Caco-2 (cell line): ENCODE measurements around the gene COX20. TPM values are rescaled to one million over a fixed set of nuclear protein-coding genes. Genes with fewer than 3 reads are reported as not detected.
A peak's percentile ranks its signal among the peaks of the same experiment; 100 is the strongest.

Experiments used
- BruUV-seq: library from RNA; stranded (reverse); fragments of 400-500 nt; replicated peaks from 2 replicates; lab custom pipeline; 2021; lab: Mats Ljungman, UMichigan
- CTCF ChIA-PET: fragments of 300-600 bp; sonication (Branson Sonifier 250); formaldehyde crosslinking; loops from one replicate; lab custom pipeline; 2022; ENCODE audit warnings: antibody characterized with exemption; lab: Charles Lee
- POLR2A ChIA-PET: fragments of 300-600 bp; sonication (Branson Sonifier 250); formaldehyde crosslinking; loops from one replicate; lab custom pipeline; 2022; ENCODE audit warnings: antibody characterized with exemption; lab: Charles Lee
- DNase-seq, 2 experiments: peaks; one replicate each; pipeline versions ENCODE4 v3.0.0 to v3.0.0-alpha.2; 2020 to 2022
- H3K27me3 ChIP-seq: replicated peaks from 2 replicates; pipeline ENCODE4 v1.6.0; 2011; ENCODE audit warnings: low read length; ENCODE audit not compliant: control insufficient read depth, insufficient read depth
- H3K36me3 ChIP-seq: 2 replicates; pipeline ENCODE4 v1.5.1; 2011; ENCODE audit warnings: low read length; ENCODE audit not compliant: control insufficient read depth, insufficient read depth
- H3K4me1 ChIP-seq: fragments of 250-450 bp; sonication (Bioruptor Pico); 2 replicates; pipeline ENCODE4 v1.5.1; 2020; ENCODE audit warnings: mild to moderate bottlenecking
- H3K4me3 ChIP-seq: 2 replicates; pipeline ENCODE4 v1.5.1; 2011; ENCODE audit warnings: low read depth, mild to moderate bottlenecking, control low read depth, low read length
- H3K9me3 ChIP-seq: fragments of 250-450 bp; sonication (Bioruptor Pico); 2 replicates; pipeline ENCODE4 v1.5.1; 2020; ENCODE audit warnings: mild to moderate bottlenecking, moderate library complexity
- H3K27ac Mint-ChIP-seq: one replicate; pipeline ENCODE4 v1.8.0; 2022; ENCODE audit warnings: mixed read lengths; ENCODE audit not compliant: unreplicated experiment
- H3K27me3 Mint-ChIP-seq: one replicate; pipeline ENCODE4 v1.8.0; 2022; ENCODE audit warnings: mixed read lengths; ENCODE audit not compliant: insufficient read depth, unreplicated experiment
- H3K36me3 Mint-ChIP-seq: one replicate; pipeline ENCODE4 v1.8.0; 2022; ENCODE audit warnings: mild to moderate bottlenecking, mixed read lengths; ENCODE audit not compliant: insufficient read depth, unreplicated experiment
- H3K4me1 Mint-ChIP-seq: one replicate; pipeline ENCODE4 v1.8.0; 2022; ENCODE audit warnings: low read depth, mixed read lengths; ENCODE audit not compliant: unreplicated experiment
- H3K4me3 Mint-ChIP-seq: one replicate; pipeline ENCODE4 v1.8.0; 2022; ENCODE audit warnings: mild to moderate bottlenecking, moderate library complexity, mixed read lengths; ENCODE audit not compliant: unreplicated experiment
- H3K9me3 Mint-ChIP-seq: one replicate; pipeline ENCODE4 v1.8.0; 2022; ENCODE audit warnings: mixed read lengths; ENCODE audit not compliant: unreplicated experiment
- CTCF ChIP-seq, 2 experiments: fragments of 200-600 bp in 1 of 2; IDR thresholded peaks; 1 replicate in 1 of 2; 2 replicates in 1 of 2; pipeline versions ENCODE4 v1.5.1 to v1.8.0; 2011 to 2022; ENCODE audit warnings: antibody characterized with exemption in 1 of 2, control low read depth in 1 of 2, inconsistent platforms in 1 of 2, low read depth in 1 of 2, low read length in 1 of 2, mild to moderate bottlenecking in 1 of 2, moderate library complexity in 1 of 2; ENCODE audit not compliant: insufficient read depth in 1 of 2, severe bottlenecking in 1 of 2, unreplicated experiment in 1 of 2
- intact Hi-C: fragments of 100-400 bp; cut with micrococcal nuclease; formaldehyde crosslinking; loops from one replicate; pipeline ENCODE4 v1.10.0; 2022; ENCODE audit not compliant: unreplicated experiment
- total RNA-seq: library from RNA; stranded (reverse); gene quantifications from 2 replicates; pipeline ENCODE4 v1.2.3, GENCODE V29; 2022

The COX20 gene
- total RNA-seq, 1 experiment from 2014 or later, result 68.0 TPM

- Histone ChIP-seq H3K4me1 (peaks cover 50% of the 10 kb centered on the region), H3K9me3 (no peaks in the 10 kb centered on the region), H3K36me3 (no peaks in the 10 kb centered on the region), H3K27me3 (no peaks in the 10 kb centered on the region), H3K4me3 (no peak overlapping the region)
- TF ChIP-seq CTCF (IDR thresholded peaks at IDR 0.05; ENCODE audit: insufficient read depth in 1 of 2, low read depth in 1 of 2, low read length in 1 of 2, severe bottlenecking in 1 of 2, unreplicated experiment in 1 of 2), result no peak
- no TSS peak for BruUV-seq
- H3K27me3 Mint-ChIP-seq, result no peaks in the 10 kb centered on the region
- CTCF ChIA-PET, result no interaction called here
- peaks cover 15% of the 10 kb centered on the region for H3K4me1 Mint-ChIP-seq
- POLR2A ChIA-PET, result no interaction called here
- peak; percentile 70 to 82 for DNase-seq
- intact Hi-C loops, result loop anchor here (1.0 to 2.0 kb wide), 2 partner anchors 12 to 18 kb away; no protein-coding TSS in a partner anchor
- peak overlapping the region; percentile 39 for H3K4me3 Mint-ChIP-seq
- peak overlapping the region; percentile 90 for H3K27ac Mint-ChIP-seq
- no peaks in the 10 kb centered on the region for H3K36me3 Mint-ChIP-seq
- H3K9me3 Mint-ChIP-seq, result no peaks in the 10 kb centered on the region
These were observed 14.3 kb upstream of the COX20 start for GRCh38 chr1:244821134-244821533.

- CTCF ChIA-PET, result no interaction called here
- no peak overlapping the region for H3K4me3 Mint-ChIP-seq
- H3K9me3 Mint-ChIP-seq, result no peaks in the 10 kb centered on the region
- BruUV-seq, result no TSS peak
- intact Hi-C loops, result no loop called here
- POLR2A ChIA-PET, result no interaction called here
- Histone ChIP-seq H3K27me3 (no peaks in the 10 kb centered on the region), H3K4me3 (no peak overlapping the region), H3K9me3 (no peaks in the 10 kb centered on the region), H3K36me3 (no peaks in the 10 kb centered on the region), H3K4me1 (peaks cover 36% of the 10 kb centered on the region)
- H3K4me1 Mint-ChIP-seq, result peaks cover 8% of the 10 kb centered on the region
- TF ChIP-seq CTCF (IDR thresholded peaks at IDR 0.05; ENCODE audit: insufficient read depth in 1 of 2, low read depth in 1 of 2, low read length in 1 of 2, severe bottlenecking in 1 of 2, unreplicated experiment in 1 of 2), result no peak
- no peak overlapping the region for H3K27ac Mint-ChIP-seq
- DNase-seq, result no peak
- H3K27me3 Mint-ChIP-seq, result no peaks in the 10 kb centered on the region
- no peaks in the 10 kb centered on the region for H3K36me3 Mint-ChIP-seq
These were observed 12.6 kb upstream of the COX20 start for GRCh38 chr1:244822878-244823277.

- Histone ChIP-seq H3K27me3 (no peaks in the 10 kb centered on the region), H3K9me3 (no peaks in the 10 kb centered on the region), H3K36me3 (no peaks in the 10 kb centered on the region), H3K4me3 (no peak overlapping the region), H3K4me1 (peaks cover 3% of the 10 kb centered on the region; the same call in 1 of the 2 replicates)
- intact Hi-C loops, result no loop called here
- Mint-ChIP-seq H3K36me3 (no peaks in the 10 kb centered on the region), H3K4me1 (peaks cover 7% of the 10 kb centered on the region), H3K27ac (no peak overlapping the region), H3K9me3 (no peaks in the 10 kb centered on the region), H3K27me3 (no peaks in the 10 kb centered on the region), H3K4me3 (no peak overlapping the region)
- DNase-seq, result no peak
- no peak for TF ChIP-seq CTCF (IDR thresholded peaks at IDR 0.05; ENCODE audit: insufficient read depth in 1 of 2, low read depth in 1 of 2, low read length in 1 of 2, severe bottlenecking in 1 of 2, unreplicated experiment in 1 of 2)
- CTCF ChIA-PET, result no interaction called here
- POLR2A ChIA-PET, result no interaction called here
- no TSS peak for BruUV-seq
These were observed 8.7 kb upstream of the COX20 start for GRCh38 chr1:244826712-244827111.
